AG04450 (cell line): ENCODE measurements around the gene WDR93. TPM values are rescaled to one million over a fixed set of nuclear protein-coding genes. Genes with fewer than 3 reads are reported as not detected.

ENCODE experiments used
- CTCF ChIA-PET: fragments of 300-600, 350-600 bp; formaldehyde crosslinking; extraction: SDS; loops from one replicate; lab custom pipeline; 2022; ENCODE audit warnings: antibody characterized with exemption, inconsistent platforms; lab: Charles Lee
- POLR2A ChIA-PET: fragments of 350-600 bp; formaldehyde crosslinking; extraction: SDS; loops from one replicate; lab custom pipeline; 2021; ENCODE audit warnings: antibody characterized with exemption, inconsistent platforms; lab: Yijun Ruan, JAX
- DNase-seq: peaks from one replicate; pipeline ENCODE4 v3.0.0-alpha.2; 2011; ENCODE audit warnings: low read depth, low spot score
- H3K27ac ChIP-seq: one replicate; pipeline ENCODE4 v1.5.1; 2012; ENCODE audit warnings: low read depth, low read length, control low read depth
- H3K27me3 ChIP-seq: one replicate; pipeline ENCODE4 v1.6.0; 2012; ENCODE audit warnings: low read length; ENCODE audit not compliant: control insufficient read depth, insufficient read depth
- H3K4me3 ChIP-seq: 2 replicates; pipeline ENCODE4 v1.5.1; 2011; ENCODE audit warnings: mild to moderate bottlenecking, low read depth, low read length, control low read depth
- H3K9me3 ChIP-seq: 2 replicates; pipeline ENCODE4 v1.5.1; 2012; ENCODE audit warnings: low read length; ENCODE audit not compliant: control insufficient read depth, insufficient read depth
- CTCF ChIP-seq: IDR thresholded peaks from 2 replicates; pipeline ENCODE4 v1.5.1; 2011; ENCODE audit warnings: low read depth, low read length, control low read depth, inconsistent platforms
- polyA plus RNA-seq: library from polyadenylated mRNA; depleted of rRNA; stranded (reverse); fragments of >200 nt; gene quantifications from 2 replicates; pipeline ENCODE4 v1.2.3, GENCODE V29; 2011

The WDR93 gene
- polyA plus RNA-seq, 1 experiment = 0.05 TPM

- no peak for TF ChIP-seq CTCF
- ChIA-PET CTCF (interaction anchor here (0.8 to 5.0 kb wide), 4 partner anchors 16 to 145 kb away, joined by 3 to 64 read pairs (median 6); no protein-coding TSS in a partner anchor), POLR2A (no interaction called here)
Measured at GRCh38 chr15:89743594-89743993, 53.0 kb downstream of the WDR93 start.

GRCh38 chr15:89745131-89745530, 54.5 kb downstream of the WDR93 start:
- H3K27ac ChIP-seq = no peak overlapping the region
- POLR2A ChIA-PET = no interaction called here
- DNase-seq = no peak
- H3K27me3 ChIP-seq = peaks cover 44% of the 10 kb centered on the region
- no peak overlapping the region for H3K4me3 ChIP-seq
- H3K9me3 ChIP-seq = no peaks in the 10 kb centered on the region; the same call in 1 of the 2 replicates
- CTCF ChIA-PET = interaction anchor here (1.0 kb wide), 1 partner anchor 15 kb away, joined by 4 read pairs; no protein-coding TSS in a partner anchor
- no peak for TF ChIP-seq CTCF

More at GRCh38 chr15:89743594-89743993, 53.0 kb downstream of the WDR93 start:
- H3K27me3 ChIP-seq = peaks cover 31% of the 10 kb centered on the region
- H3K9me3 ChIP-seq = no peaks in the 10 kb centered on the region; the same call in 1 of the 2 replicates
- DNase-seq = no peak
- H3K4me3 ChIP-seq = no peak overlapping the region
- H3K27ac ChIP-seq = no peak overlapping the region

- no peak overlapping the region for H3K4me3 ChIP-seq
- no peak for TF ChIP-seq CTCF
- ChIA-PET POLR2A (no interaction called here), CTCF (interaction anchor here (0.6 kb wide), 1 partner anchor 7 kb away, joined by 3 read pairs; no protein-coding TSS in a partner anchor)
- no peaks in the 10 kb centered on the region; the same call in 1 of the 2 replicates for H3K9me3 ChIP-seq
- H3K27me3 ChIP-seq = peaks cover 46% of the 10 kb centered on the region
- DNase-seq = no peak
- no peak overlapping the region for H3K27ac ChIP-seq
Measured at GRCh38 chr15:89745768-89746167, 55.2 kb downstream of the WDR93 start.

- H3K9me3 ChIP-seq = no peaks in the 10 kb centered on the region; the same call in 1 of the 2 replicates
- ChIA-PET POLR2A (no interaction called here), CTCF (interaction anchor here (0.6 to 19.0 kb wide), 2 partner anchors 8 to 129 kb away, joined by 3 to 498 read pairs; no protein-coding TSS in a partner anchor)
- H3K27ac ChIP-seq = no peak overlapping the region
- H3K4me3 ChIP-seq = no peak overlapping the region
- DNase-seq = no peak
- H3K27me3 ChIP-seq = peaks cover 46% of the 10 kb centered on the region
- TF ChIP-seq CTCF = no peak
Measured at GRCh38 chr15:89746386-89746780, 55.8 kb downstream of the WDR93 start.
